Activated CD8-positive, alpha-beta memory T cell treated with anti-CD3 and anti-CD28 coated beads, Interleukin-2, amount 50 U/mL, for 24 hours (primary cell): Measurements from ENCODE around the gene SLC19A1.

Experiments used
- DNase-seq: peaks from one replicate; pipeline ENCODE4 v3.0.0-alpha.2; 2020; ENCODE audit errors: extremely low read depth

SLC19A1 gene

DNA sequence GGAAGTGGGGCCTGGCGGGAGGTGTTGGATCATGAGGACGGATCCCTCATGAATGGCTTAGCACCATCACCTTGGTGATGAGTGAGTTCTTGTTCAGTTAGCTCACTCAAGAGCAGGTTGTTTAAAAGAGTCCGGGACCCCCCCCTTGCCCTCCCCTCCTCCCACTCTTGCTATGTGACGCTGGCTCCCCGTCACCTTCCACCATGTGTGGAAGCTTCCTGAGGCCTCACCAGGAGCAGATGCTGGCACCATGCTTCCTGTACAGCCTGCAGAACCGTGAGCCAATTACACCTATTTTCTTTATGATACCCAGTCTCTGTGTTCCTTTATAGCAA is 3.0 kb upstream of the SLC19A1 start:
- no peak for DNase-seq

DNA sequence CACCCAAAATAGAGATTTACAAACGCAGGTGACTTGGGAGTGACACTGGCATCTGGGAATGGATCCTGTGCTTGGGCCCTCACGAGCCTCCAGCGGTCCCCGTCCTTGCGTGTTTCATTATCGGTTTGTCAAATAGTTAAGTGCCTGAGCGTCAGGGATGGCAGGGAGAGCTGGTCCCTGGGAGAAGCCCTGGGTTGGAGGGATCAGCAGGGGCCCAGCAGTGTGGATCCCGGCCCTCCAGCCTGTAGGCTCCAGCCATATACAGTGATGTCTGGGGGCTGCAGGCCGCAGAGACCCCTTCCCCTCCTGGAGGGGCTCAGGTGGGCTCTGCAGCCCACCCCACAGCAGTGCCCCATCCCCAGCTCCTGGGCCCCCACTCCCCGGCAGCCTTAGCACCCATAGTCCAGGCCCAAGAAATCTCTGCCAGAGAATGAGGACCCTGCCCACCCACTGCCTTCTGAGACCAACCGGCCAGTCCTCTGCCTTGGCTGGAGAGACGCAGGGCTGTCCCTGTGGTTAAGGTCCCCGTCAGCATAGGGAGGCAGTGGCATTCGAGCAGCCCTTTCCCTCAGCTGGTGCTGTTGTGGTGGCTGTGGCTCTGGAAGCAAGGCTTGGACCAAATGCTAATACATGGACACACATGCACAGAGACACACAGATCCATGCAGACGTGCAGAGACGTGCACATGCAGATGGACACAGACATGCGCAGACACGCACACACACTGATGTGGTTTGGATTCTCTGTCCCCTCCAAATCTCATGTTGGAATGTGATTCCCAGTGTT is 2.4 kb upstream of the SLC19A1 start:
- no peak for DNase-seq

DNA sequence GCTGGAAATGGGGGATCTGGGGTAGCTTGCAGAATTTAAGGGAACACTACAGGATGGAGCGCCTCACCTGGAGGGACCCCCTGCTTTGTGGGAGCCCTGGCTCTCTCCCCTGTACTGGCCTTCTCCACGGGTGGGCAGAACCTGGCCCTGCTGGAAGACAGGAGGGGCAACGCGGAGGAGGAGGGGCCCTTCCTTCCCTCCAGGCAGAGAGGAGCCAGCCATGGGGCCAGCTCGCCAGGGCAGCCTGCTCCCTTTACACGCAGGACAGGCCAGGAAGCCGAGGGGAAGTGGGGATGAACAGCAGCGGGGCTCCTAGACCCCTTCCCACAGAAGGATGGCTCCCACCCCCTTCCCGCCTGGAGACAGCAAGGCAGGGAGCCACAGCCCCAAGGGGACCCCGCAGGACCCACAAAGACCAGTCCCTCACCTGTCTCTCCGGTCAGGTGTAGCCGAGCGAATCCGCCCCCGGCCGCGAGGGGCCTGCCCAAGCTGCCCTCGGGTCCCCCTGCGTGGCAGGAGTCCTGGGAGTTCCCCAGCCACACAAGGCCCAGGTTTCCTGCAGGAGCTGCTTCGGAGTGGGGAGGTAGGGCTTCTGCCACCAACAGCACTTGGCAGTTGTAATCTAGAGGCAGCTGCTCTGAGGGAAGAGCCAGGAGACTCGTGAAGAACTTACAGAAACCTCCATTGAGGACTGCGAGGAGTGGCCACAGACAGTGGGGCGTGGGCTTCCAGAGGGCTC is 1.6 kb upstream of the SLC19A1 start:
- no peak for DNase-seq

DNA sequence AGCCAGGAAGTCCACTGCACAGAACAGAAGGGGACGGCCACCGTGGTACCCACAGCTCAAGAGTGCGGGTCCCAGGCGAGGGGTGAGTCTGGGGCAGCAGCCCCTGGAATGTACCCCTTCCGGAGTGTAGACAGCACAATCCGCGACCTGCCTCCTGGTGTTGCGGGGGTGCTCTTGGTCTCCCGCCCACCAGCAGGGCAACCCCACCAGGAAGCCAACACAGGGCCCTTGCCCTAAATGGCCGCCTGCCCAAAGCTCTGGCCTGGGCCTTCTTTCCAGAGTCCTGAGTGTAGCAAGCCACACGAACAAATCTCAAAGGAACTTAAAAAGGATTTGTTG is 1.1 kb upstream of the SLC19A1 start:
- DNase-seq = no peak

DNA sequence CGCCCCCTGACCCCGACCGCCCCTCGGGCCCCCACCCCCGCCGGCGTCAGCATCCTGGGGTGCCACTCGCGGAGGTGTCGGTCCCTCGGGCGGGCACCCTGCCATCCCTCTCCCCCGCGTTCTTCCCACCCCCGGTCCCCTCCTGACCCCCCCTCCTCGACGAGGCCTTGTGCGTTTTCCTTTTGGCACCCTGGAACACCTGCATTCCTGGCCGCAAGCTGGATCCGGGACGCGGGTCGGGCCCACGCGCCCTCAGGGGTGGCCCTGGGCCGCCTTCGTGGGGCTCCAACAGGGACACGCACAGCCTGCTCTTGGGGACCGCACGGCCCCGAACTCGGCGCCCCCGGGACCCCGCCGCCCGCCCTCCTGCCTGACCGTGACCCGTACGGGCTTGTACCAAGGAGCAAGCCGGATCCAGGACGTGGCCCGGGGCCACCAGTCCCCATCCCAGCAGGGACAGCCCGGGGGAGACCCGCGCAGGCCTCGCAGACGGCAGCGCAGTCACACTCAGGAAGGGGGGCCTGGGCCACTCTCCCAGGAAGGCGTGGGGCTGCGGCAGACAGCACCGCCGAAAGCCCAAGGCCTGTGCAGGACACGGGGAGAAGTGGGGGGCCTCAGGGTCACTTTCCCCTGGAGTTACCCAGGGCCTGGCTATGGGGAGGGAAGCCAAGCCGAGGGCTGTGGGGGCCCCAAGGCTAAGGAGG is 579 bp upstream of the SLC19A1 start:
- no peak for DNase-seq

DNA sequence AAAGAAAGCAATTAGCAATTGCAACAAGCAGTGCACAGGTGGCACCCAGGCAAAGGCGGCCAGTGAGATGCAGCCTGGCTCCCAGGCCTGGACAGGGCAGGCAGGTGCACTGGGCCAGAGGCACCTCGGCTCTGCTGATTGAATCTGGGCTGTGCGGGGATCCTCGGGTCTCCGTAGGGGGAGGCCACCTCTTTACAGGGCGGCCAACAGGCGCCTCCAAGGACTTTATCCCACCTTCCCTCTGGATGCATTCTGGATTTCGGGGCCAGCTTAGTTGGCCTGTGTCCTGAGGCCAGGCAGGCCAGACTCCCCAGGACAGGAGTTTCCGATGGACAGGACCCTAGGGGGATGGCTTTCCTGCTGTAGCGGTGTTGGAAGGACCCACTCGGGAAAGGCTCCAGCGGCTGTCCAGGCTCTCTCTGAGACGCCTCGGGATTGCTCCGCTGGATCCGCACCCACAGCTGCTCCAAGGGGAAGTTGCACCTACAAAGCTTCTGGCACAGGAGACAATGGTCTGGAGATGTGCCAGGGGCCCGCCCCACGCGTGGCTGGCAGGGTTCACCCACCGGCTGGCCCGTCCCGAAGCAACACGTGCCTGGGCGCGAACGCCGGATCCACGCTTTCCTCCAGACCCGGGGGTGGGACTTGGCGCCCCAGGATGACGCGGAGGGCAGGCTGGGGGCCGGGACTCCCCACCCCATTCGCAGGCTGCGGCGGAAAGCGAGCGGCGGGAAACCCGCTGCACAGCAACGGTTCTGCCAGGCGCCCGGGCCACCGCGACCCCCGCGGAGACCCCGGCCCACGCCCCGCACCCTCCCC is 810 bp downstream of the SLC19A1 start:
- DNase-seq = peak; percentile 41

DNA sequence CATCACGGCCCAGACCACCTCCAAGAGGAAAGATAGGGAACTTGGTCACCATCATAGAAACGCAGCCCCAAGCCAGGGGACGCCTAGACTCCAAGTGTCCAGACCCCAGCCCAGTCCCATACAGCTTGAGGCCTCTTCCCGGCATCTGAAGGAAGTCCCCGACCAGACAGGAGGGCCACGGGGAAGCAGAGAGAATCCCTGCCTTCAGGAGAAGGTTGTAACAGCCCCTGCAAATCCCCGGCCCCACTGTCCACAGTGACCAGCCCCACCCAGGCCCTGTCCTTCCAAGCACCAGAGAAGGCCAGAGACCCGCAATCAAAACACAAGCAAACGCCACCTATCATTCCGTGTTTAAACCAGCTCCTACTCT is 1.7 kb downstream of the SLC19A1 start:
- DNase-seq = no peak

DNA sequence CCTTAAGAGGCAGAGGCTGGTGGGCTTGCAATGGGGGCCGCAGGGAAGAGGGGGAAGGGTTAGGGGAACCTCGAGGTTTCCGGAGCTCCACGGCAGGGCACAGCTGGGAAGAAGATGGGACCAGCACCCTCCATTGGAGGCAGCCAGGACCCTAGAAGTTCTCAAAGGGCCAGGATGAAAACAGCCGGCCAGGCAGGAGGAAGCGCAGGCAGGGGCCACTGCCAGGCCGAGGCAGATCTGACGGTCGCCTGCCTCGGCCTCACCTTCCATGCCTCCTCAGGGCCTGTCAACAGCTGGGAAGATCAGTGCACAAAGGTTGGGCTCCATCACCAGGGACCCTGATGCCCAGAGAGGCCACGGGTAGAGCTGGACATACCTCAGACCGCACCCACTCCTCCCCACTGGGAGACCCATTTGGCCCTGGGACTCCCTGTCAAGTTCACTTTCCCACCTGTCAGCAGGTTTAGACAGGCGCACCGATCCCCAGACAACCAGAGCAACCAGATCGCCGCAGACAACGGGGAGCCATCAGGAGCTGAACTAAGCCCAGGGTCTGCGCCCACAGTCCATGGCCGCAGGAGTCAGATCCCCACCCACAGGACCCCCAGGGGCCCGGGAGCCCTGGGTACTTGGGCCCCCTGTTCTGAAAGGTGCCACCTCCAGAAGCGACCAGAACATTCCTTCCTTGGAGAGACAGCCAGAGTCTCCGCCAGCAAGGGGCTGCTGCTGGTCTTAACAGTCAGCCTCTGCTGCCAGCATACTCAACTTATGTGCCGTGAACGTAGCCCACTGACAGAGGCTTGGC is 2.2 kb downstream of the SLC19A1 start:
- DNase-seq = no peak

DNA sequence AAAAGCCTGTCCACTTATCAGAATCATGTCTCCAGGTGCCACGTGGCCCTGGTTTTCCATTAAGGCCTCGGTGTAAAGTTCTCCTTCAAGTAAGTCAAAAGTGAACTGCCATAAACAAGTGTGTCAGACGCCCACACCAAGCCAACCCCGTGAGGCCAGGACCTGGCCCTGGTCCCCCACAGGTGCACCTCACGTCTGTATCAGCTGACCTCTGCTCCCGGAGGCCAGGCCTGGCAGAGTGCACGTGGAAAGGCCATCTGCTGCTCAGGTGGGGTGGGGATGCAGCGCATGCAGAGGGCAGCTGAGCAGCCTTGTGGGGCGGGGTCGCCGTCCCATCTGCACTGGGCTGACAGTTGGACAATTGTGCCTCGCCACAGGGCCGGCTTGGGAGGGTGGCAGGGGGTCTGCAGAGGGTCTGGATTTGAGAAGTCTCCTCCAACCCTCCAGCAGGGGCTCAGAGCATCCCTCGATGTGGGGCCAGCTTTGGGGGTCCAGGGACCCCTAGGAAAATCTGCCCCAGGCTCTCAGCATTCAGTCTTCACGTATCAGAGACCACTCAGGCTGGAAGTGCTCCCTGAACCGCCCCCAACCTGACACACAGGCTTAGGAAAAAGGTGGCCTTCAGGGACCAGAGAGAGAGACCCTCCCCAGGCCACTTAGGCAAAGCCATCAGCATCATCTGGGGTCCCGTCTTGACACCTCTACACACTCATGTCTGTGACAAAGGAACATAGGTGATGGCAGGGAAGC is 3.0 kb downstream of the SLC19A1 start:
- no peak for DNase-seq

DNA sequence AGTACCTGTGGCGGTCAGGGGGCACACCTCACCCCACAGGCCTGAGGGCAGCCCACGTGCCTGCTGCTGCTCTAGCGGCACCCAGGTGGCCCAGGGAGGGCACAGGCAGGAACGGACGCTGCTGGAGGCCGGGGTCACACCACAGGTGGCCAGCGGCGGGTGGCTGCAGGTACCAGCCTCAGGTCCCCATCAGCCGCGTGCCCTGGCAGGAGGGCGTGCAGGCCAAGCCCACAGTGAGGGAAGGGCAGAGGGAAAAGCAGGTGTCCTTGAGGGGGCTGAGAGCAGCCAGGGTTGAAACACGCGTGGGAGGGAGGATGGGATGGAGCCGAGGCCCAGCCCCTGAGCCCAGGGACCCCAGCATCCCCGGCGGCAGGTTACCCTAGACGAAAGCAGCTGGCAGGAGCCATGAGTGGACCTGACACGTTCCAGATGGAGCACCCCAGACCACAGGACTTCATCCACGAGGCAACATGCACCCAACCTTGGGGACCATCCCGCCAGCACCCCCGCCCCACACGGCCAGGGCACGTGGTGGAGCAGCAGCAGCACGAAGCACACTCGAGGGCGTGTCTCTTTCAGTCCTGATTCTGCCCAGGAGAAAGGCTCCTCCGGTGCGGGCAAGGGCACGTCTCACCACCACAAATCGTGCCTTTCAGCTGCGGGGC is 3.7 kb downstream of the SLC19A1 start:
- no peak for DNase-seq

DNA sequence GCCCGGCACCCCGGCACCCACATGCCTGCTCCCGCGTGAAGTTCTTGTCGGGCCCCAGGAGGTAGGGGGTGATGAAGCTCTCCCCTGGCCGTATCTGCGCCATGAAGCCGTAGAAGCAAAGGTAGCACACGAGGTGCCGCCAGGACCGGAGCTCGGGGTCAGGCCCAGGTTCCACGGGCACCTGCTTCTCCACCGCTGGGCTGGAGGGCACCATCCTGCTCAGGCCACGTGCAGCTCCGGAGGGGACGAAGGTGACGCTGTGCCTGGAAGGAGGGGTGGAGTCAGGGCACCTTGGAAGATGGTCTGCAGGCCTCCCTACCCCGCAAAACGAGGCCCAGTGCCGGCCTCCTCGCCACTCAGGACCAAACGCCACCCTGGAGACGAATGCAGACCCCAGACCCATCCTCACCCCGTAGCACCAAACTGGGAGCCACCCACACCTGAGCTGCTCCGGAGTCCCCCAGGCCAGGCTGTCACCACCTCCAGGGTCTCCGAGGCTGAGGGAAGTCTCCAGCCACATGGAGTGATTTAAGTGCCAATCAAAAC is 4.4 kb downstream of the SLC19A1 start:
- DNase-seq = no peak

DNA sequence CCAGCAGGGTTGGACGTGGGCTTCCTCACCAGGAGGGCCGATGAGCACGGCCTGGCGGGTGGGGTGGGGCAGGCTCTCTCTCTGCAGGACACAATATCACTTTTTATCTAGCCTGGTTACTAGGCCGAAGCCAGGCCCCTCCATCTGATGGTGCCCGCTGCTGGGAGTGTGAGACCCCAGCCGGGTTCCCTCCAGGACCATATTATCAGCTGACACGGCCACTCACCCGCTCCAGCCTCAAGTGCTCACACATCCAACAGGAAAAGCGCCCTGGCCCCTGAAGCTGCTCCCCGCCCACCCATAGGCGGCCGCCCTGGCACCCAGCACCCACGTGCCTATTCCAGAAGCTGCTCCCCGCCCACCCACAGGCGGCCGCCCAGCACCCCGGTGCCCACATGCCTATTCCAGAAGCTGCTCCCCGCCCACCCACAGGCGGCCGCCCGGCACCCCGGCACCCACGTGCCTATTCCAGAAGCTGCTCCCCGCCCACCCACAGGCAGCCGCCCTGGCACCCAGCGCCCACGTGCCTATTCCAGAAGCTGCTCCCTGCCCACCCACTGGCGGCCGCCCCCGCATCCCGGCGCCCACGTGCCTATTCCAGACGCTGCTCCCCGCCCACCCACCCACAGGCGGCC is 5.0 kb downstream of the SLC19A1 start:
- no peak for DNase-seq

DNA sequence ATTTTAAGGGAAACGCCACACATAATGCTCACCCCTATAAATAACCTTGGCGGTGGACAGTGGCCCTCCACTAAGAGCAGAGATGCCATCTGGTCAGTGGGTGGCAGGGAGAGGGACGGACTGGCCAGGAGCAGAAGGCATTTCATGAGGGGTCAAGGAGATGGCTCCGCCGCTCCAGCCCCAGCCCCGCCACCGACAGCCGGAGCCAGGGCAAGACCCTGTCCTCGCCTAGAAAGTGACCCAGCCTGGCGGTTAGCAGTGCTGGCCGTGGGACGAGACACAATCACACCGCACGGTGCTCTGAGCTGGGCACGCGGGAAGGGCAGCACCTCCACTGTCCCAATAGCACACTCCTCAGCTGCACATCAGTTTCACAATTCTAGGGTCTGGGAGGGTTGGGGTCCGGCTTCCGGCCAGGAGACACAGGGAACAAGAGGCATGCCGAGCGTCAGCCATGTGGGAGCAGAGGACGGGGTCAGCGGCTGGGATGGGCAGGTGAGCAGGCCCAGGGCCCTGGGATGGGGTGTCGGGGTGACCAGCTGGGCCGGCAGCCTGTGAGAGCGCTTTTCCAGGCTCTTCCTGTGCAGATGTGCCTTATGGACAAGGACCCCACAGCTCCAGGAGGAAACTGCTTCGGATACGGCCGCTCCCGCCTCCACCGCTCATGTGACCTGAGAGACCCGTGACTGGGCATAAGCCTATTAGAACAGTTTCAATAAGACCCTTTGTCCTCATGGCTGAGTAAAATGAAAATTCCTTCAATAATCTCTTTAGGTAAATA is 5.7 kb downstream of the SLC19A1 start:
- no peak for DNase-seq

DNA sequence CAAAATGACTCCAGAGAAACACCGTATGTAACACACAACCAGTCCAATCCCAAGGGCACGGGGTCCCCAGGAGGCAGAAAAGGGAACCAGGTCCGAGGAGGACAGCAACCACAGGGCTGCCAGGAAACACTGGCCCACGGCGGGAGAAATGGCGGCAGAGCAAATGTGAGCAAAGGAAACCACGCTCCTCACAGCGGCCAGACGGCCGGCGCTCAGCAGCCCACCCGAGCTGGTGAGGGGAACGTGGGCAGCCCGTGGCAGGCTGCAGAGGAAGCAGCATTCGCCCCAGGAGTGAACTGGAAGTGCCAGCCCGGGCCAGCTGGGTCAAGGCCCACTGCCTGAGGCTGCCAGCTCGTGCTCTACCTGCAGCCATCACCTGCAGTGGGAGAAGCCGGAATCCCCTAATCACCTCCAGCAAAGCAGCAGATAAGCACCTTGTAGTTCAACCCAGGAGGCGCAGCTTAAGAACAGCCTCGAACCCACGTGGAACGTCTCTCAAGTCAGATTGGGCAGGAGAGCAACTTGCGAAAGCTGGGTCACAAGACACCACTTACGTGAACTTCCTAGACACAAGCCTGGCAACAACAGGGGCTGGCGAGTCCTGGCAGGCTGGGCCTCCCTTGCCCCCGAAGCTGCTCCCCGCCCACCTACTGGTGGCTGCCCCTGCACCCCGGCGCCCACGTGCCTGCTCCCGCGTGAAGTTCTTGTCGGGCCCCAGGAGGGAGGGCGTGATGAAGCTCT is 6.7 kb downstream of the SLC19A1 start:
- no peak for DNase-seq

DNA sequence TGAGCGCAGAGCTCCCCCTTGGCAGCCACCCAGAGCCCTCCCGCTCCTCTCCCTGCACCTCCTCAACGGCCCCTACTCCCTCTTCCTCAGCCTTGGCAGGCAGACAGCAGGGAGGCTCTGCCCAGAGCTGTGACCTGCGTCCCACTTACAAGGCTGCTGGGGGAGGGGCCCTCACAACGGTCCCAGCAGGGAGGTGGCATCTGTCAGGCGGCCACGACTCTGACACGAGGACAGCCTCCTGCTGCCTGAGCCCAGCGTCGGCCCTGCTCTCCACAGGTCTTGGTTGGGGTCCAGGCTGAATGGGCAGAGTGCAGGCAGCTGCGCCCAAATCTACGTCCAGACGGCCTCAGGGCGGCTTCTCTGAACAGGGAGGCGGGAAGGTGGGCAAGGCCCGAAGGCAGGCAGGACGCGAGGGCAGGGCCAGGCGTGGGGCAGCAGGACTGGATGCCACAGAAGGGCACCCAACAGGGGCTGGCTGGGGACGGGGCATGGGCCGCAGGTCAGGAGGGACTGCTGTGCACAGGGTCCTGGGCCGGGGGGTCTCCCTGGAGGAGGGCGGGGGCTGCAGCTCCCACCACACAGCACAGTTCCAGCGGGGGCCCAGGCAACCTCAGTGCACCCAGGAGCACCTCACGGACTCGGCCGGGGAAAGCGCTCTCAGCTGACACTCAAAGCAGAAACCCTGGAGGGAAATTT is 7.5 kb downstream of the SLC19A1 start:
- DNase-seq = no peak

DNA sequence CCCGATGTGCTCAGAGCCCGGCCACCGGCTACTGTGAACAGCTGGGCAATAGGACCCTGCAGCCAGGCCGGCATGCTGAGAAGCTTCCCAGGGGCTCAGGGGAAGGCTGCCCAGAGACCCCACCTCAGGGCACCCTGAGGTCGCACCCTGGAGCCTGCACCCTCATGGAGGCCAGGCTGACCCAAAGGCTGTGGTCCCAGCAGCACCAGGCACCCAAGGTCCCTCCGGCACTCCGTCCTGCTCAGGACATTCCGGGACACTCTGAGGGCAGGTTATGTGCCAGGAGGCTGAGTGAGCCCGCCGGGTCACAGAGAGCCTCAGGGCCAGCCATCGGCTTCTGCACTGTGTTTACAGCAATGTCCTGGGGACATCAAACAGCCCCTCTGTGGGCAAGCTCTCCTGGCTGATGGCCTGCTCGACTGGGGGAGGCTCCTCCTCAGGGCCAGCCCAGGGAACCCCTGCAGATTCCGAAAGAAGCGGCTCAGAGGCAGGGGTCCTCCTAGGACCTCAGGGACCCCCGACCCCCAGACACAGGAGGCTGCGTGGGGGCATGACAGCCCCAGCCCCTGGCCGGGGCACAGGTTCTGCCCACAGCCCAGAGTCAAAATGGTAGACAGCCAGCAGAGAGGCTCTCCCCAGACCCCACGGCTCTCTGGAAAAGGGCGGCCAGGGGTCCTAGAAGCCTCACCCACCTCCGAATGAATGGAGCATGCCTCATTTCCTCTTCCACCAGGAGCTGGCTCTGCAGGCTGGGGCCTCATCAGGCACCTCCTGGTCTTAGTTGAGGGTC is 8.2 kb downstream of the SLC19A1 start:
- DNase-seq = no peak
